AG08395 (cell line): ENCODE data around the gene COL8A1.

Experiments
- DNase-seq: peaks from one replicate; pipeline ENCODE4 v3.0.0; 2012; ENCODE audit warnings: mixed read lengths, low spot score

The COL8A1 gene

DNA sequence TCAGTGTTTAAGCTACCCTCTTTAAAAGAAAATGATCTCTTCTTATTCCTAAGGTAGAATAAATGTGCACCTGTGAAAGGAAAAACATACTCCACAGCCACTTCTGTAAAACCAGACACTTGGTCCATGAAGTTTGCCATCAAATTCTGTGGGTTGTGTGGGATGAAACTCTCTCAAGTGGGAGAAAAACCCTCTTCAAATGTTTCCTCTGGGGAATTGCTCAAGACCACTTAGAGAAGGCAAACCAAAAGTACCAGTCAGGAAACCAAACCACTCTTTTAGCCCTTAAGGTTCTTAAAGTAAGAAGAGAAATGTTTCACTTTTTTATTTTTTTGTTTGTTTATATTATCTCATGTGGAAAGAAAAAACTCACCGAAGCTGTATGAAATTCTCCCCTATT lies 1.2 kb downstream of the COL8A1 start:
- DNase-seq = no peak

DNA sequence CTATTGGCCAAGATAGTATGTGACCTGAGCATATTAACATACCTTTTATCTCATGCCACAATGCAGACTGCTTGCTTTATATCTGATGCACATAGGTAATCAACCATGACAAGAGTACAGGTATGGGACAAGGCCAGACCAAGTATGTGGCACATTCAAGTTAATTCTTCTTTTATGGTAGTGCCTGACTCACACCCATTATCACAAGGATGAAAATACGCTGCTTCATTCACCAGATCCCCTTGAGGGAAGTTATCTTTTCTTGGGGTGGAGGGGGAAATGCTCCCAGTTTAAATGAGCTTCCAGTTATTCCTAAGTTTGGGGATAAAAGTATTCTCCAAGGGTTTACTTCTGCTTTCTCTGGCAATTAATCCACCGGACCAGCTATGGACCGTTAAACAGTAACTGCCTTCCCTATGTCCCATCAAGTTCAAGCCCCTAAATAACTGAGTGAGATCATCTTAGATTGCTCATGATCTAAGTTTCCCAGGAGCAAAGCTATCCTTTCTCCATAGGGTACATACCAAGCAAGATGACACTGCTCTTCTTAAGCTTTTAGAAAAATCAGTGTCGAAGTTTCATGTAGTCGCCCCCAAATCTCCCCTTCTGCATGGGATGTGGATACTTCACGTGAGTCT lies 1.9 kb downstream of the COL8A1 start:
- DNase-seq = no peak

- DNase-seq = no peak
Measured at GRCh38 chr3:99641480-99641879, 3.1 kb downstream of the COL8A1 start.

GRCh38 chr3:99641982-99642381 lies 3.6 kb downstream of the COL8A1 start:
- DNase-seq = no peak

DNA sequence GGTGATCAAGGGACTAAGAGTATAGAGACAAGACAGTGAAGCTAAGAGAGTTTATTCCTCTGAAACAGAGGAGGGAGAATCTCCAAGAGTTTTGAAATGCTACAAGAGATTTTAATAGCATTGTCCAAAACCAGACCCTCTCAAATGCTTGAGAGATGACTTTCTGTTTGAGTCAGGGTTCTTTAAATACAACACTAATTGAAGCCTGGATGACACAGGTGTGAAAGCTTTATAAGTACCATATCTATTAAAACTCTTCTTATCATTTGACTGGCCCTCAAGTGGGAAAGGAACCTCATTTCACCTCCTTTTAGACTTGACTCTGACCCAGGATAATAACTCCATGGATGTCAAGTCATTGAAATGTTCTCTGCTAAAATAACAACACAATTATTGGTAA lies 5.6 kb downstream of the COL8A1 start:
- no peak for DNase-seq

GRCh38 chr3:99644746-99645145 lies 6.4 kb downstream of the COL8A1 start:
- DNase-seq = no peak

DNA sequence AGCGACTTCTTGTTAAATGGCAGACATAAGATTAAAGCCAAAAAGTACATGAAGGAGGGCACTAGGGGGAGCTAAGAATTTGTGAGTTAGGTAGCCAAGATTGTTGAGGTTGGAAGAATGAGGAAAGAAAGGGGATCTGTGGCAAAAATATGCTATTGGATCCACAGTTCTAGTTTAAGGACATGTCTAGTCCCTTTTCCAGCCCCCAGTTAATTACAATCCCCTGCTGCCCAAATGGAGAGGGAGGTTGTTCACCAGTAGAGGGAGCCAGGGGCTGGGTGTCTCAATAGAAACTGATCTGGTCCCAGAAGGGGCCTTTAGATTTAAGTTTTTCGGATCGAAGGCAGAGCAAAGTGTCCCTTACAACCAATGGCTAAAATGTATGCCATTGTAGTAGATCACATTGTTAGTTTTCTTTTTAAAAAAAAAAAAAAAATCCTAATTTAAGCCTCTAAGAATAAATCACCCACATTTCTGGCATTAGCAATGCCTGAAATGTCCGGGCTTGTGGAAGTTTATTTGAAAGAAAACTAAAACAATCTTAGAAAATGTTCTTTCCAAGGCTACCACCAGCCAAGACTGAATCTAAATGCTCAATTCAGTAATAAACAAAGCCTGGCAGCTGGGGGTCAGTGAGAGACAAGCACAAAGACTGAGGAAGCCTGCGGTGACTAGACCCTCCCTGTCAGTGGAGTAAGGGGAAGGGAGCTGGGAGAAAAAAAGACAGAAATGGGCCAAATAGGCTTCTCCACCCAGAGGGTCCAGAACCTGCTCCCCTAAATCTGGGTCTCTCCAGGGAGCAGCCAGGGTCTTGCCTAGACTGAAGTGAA lies 7.1 kb downstream of the COL8A1 start:
- DNase-seq = peak; percentile 44

GRCh38 chr3:99646107-99646435 lies 7.7 kb downstream of the COL8A1 start:
- no peak for DNase-seq

- DNase-seq = no peak
Measured at GRCh38 chr3:99647081-99647480, 8.7 kb downstream of the COL8A1 start.

DNA sequence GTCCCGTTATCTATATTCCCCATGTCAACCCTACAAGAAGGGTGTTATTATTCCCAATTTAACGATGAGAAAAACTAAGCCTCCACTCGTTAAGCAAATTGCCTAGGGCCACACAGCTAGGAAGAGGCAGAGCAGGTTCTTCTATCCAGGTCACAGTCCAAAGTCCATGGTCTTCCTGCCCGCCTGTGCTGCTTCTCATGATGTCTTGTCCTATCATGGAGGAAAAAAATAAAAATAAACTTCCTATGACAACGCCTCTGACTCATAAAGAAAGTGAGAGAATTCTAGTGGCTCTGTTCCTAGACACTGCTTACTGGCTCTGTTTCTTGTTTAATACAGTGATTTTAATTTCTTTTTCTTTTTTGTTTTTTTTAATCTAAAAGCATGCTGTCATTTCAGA lies 9.7 kb downstream of the COL8A1 start:
- peak; percentile 62 for DNase-seq

DNA sequence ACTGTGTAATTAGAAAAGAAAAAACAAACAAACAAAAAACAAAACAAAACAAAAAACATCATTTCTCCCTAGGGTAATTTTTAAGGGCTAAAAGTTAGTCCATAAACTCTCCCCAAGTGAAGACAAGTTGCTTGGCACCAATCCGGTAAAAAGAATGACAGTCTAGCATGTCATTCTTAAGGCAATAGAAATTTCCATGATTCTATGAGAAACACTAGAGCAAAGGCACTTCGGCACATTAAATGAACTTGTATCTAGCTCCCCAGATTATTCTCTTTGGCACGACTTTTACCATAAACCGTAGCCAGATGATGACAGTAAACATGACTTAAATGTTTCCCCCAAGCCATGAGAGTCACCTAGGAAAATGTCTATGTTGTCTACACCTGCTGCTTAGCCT lies 10.1 kb downstream of the COL8A1 start:
- no peak for DNase-seq

GRCh38 chr3:99651531-99651930 lies 13.1 kb downstream of the COL8A1 start:
- peak; percentile 76 for DNase-seq

DNA sequence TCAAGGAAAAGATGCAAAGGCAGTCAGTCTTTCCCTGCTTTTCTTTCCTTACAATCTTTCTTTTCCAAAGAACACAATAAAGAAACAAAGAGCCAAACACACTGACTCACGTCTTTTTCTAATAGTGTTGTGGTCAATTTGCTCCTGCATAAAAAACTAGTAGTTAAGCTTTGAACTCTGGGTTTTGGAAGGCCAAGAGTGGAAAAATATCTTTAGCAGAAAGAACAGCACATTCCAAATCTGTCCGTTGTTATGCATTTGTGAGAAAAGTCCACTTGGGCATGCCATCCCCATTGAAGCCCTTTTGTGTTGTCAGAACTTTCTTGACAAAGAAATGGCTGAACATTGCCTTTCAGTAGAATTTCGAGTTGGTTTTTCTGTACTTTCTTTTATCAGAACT lies 18.2 kb downstream of the COL8A1 start:
- DNase-seq = peak; percentile 22

DNA sequence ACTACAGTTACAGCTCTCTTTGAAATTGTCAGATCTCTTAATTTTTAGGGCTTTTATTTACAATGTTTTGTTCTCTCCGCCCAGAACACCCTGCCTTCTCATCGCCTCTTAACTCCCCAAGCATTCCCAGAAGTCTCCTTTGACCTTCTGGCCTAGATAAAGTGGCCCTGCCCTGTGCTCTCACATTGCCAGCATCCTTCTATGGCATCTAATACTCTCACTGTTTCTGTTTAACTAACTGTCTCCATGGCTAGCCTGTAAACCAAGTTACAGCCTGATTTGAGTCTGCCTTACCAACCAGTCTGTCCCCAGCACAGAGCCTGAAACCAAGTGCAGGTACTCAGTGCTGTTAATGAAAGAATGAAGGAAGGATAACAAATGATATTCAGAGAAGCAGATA lies 19.9 kb downstream of the COL8A1 start:
- DNase-seq = no peak

GRCh38 chr3:99659032-99659431 lies 20.6 kb downstream of the COL8A1 start:
- DNase-seq = peak; percentile 86

GRCh38 chr3:99659951-99660350 lies 21.6 kb downstream of the COL8A1 start:
- no peak for DNase-seq

GRCh38 chr3:99662838-99663570 lies 24.6 kb downstream of the COL8A1 start:
- DNase-seq = no peak

GRCh38 chr3:99663977-99664376 lies 25.6 kb downstream of the COL8A1 start:
- no peak for DNase-seq

DNA sequence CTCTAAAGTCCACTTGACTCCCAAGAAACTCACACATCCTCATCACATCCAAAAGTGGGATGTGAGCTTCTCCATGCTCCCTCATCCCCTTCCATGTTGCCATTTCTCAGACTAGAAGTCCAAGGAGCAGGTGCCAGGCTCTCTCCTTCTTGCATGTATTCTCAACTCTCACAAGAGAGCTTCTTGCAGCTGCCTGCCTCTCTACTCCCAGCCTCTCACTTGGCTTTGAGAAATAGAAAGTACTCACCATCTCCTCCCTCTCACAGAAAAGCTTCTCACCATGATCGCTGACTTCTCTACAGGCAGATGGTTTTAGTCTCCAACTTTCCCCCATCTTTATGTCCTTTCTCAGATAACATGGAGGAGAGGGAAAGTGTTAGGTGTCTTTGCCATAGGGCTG lies 26.6 kb downstream of the COL8A1 start:
- no peak for DNase-seq

DNA sequence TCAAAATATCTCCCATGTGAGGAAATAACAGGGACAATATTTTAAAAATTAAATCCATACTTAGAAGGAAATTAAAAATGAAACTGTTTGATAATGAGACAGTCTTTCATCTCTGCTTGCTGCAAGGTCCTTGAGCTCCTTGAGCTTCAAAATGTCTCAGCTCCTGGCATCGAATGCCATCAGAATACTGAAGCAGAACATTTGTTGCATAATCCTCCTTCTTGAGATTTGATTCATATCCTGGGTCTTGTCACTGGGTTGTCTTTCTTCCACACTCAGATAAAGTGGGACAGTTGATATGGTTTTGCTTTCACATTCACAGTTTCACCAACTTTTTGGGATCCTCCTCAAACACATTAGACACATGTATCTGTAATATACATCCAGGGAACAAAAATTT lies 27.8 kb downstream of the COL8A1 start:
- DNase-seq = no peak

DNA sequence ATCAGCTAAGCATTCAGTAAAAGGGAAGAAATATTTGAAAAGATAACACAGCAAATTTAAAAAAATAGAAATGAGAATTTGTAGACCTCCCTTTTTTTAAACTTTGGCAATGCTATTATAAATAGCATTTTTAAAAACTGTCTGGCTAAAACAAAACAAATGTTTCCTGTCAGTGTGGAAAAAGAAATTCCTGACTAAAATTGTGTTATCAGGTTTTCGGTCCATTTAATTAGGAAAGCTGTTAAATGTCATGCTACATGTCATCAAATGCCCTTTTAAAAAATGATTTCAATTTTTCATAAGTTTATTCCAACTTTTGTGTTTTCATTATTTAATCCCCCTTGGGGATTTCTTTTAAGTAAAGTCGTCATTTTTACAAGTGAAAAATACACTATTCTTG lies 29.6 kb downstream of the COL8A1 start:
- no peak for DNase-seq

GRCh38 chr3:99669879-99670555 lies 31.6 kb downstream of the COL8A1 start:
- DNase-seq = peak; percentile 25

DNA sequence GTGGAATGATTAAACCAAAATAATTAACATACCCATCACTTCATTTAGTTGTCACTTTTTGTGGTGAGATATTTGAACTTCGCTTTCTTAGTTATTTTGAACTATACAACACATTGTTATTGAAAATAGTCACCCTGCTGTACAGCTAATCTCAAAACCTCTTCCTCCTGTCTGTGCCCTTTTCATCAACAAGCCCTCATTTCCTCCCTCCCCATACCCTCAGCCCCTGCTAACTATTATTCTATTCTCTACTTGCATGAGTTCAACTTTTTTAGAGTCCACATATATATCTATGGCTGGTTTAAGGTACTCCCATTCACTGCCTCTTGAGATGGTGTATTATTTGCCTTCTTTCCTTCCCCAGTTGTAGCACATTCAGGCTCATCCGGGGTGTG lies 32.2 kb downstream of the COL8A1 start:
- DNase-seq = no peak
